ENCODE measurements around the gene KLK12.

Gene KLK12

DNA sequence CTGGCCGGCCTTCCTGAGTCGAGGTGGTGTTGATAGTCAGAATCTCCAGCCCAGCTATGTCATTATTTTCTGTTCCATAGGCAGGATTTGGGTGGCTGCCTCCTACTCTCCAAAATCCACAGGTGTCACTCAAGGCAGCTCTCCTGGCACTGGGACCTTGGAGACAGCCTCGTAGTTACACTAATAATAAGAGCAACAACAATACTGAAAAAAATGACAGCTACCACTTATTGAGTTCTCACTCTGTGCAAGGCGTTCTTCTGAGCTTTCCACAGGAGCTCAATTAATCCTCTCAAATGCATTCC lies 12.2 kb upstream of the KLK12 start:
- DNase-seq (ENCODE audit: low spot score): no peak

DNA sequence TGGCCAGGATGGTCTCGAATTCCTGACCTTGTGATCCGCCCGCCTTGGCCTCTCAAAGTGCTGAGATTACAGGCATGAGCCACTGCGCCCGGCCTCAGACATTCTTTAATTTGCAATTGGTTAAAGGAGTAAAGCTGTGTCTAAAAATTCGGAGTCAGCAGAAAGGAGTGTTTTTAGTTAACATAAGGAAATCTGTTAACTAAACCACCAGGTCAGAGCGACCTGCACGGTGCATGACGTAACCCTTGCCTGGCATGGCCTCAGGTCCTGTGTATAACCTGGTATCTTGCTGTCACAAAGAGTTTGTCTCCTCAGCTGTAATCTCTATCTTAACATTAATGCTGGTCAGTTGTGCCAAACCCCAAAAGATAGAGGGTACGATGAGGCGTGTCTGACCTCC lies 9.5 kb upstream of the KLK12 start:
- DNase-seq (ENCODE audit: low spot score): no peak

DNA sequence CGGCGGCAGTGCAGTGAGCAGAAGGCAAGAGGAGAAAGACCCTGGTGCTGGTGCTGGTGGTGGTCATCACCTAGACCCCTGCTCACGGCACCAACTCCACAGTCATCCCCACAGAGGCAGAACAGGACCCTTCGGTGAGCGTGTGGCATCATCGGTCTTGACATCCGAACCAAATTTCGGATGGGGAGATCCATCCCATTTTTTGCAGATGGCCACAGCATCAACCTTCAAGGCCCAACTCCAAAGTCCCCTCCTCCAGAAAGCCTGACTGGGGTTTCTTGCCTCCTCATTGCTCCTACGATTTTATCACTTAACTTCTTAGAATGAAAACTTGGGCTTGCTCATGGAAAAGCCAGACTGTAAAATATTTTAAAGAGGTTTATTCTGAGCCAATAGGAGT lies 8.7 kb upstream of the KLK12 start:
- DNase-seq (ENCODE audit: low spot score): no peak

DNA sequence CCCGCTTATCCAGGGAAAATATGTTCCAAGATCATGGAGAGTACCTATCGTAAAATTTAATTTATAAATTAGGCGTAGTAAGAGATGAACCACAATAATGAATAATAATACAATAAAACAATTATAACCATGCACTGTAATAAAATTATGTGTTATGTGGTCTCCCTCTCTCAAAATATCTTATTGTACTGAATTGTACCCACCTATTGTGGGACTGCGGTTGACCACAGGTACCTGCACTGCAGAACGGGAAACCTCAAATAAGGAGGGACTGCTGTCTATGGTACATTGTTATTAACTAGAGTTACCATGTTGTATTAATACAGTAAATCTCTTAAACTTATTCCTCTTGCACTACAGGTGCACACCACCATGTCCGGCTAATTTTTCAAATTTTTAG lies 5.3 kb upstream of the KLK12 start:
- no peak for DNase-seq (ENCODE audit: low spot score)

DNA sequence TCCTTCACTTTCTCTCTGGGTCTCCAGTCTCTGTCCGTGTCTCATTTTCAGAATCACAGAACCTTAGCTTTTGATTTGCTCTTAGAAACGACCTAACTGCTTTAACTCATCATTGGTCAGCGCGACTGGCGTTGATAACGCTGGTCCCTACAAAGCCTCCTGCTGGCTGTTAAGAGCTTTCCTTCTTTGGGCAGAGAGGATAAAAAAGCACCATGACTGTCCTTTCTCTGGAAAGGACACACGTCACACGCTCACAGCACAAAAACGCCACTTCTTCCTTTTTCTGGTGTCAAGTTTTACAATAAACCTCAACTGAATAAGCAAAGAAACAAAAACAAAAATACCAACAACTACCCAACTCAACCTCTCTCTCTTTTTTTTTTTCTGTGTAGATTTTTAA lies 1.7 kb upstream of the KLK12 start:
- no peak for DNase-seq (ENCODE audit: low spot score)

DNA sequence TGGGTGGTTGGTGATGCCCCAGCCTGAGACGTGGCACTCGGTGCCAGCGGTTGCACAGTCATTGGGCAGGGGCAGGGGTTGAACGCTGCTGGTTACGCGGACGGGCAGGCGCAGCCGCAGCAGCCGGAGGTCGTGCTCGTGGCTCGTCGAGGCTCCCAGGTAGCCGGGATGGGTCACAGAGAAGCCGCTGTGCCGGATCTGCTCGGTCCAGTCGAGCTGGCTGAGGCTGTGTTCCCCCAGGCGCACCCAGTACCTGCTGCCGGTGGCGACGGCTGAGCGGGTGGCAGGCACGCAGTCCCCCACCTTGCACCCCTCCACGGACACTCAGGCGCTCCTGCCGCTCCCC lies 2.9 kb downstream of the KLK12 start:
- no peak for DNase-seq (ENCODE audit: low spot score)

DNA sequence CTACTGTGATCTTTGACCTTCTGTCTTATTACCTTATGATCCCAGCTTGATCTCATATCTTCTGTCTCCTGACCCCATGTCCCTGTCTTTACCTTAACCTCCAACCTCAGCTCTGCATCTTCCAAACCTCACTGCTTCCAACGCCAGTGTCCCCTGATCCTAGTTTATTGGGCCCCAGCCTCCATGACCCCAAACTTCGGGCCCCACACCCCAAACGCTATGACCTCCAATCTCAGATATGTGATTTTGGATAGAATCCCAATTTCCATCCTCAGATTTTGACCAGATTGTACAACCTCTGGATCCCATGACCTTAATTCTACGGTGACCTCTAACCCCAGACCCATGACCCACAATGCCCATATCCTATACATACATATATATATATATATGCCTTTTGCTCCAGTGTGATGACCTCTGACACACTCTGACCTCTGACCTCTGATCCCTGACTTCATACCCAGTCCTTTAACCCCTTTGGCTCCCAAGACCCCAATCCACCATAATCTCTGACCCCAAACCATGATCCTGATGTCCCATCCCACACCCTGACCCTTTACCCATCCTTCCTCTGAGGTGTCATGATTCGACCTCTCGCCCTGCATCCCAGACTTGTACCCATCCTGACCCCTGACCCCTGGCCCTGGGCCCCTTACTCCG lies 3.5 kb downstream of the KLK12 start:
- no peak for DNase-seq (ENCODE audit: low spot score)

DNA sequence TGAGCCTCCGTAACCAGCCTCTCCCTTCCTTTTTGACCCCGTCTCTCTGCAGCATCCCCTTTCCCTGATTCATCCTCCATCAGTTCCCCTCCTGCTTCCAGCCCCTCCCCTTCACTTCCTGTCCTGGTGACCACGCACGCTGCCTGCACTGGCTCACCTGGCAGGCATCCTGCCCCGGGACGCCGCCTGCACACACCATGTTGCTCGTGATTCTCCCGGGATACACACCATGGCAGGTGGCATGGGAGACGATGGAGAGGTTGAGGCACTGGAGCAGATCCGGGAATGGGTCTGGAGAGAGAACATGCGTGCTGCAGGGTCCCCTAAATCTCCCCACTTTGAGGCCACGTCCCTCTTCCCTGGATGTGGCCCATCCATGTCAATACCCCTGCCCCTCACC lies 4.2 kb downstream of the KLK12 start:
- DNase-seq (ENCODE audit: low spot score): peak; percentile 22

DNA sequence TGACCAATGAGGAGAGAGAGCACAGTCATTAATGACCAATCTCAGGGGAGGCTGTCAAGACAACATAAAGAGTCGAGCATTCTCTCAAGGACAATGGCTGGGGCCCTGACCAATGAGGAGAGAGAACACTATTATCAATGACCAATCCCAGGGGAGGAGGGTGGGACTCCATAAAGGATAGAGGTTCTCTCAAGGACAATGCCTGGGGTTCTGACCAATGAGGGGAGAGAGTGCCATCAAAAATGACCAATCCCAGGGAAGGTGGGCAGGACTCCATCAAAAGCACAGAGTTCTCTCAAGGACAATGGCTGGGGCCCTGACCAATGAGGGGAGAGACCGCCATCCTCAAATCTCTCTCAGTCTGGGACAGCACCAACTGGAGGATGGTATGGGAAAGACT lies 5.1 kb downstream of the KLK12 start:
- no peak for DNase-seq (ENCODE audit: low spot score)

DNA sequence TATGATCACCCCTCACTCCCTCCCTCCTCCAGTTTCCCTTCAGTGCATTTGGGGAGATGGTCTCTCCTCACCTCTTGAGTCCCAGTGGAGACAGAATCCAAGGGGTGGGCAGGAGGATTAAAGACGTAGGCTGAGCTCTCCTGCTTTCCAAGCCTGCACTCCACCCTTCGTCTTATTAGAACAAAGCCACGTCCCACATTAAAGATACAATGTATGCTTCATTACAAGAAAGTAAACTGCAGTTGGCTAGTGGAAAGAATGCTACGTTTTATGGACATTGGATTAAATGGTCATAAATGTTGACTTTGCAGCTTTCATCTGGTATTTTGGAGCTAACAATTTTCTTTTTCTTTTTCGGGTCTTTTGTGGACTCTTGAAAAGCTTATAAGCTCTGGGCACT lies 6.9 kb downstream of the KLK12 start:
- DNase-seq (ENCODE audit: low spot score): peak; percentile 8

DNA sequence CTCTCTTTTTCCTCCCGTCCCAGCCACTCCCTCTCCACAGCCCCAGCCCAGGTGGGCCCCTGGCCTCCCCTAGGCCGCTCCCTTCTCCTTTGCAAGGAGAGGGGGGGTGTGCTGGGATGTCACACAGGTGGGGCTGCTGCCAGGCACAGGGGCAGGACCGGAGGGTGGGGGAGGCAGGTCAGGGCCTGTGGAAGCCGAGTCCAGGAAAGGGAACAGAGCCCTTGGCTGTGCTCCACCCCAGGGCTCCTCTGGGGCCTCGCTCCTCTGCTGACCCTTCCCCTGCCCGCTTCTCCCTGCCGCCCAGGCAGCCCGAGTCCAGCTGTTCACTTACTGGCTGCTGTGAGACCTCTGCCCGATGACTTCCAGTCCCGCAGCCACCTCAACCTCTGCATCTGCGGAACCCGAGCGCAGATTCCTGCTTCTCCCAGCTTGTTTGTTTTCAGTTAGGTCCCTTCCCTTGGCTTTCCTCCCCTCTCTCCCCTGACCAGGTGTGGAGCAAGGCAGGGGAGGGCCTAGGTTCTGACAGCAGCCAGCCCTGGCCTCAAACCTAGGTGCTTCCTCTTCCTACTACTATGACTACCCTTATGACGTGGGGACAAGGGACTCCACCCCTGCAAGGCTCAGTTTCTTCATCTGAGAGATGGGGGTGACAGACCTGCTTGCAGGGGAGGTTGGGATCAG lies 7.5 kb downstream of the KLK12 start:
- peak; percentile 29 for DNase-seq (ENCODE audit: low spot score)

DNA sequence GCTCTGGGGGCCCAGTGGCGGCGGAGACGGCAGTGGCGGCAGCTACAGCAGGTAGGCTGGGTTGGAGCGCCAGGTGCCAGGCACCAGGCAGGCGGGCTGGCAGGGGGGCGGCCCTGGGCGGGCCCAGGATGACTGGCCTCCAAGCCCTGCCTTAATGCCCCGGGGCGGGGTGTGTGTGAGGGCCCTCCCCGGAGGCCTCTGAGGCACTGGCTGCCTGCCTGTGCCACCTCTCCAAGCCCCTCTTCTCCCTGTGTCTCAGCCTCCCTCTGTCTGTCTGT lies 8.3 kb downstream of the KLK12 start, which contains the start of gene KLK11:
Gene KLK11, minus strand, starts transcription at position 63 of the 278 bp plus-strand sequence. CDS start 985 bp downstream, outside the sequence.
- DNase-seq (ENCODE audit: low spot score): peak; percentile 27

DNA sequence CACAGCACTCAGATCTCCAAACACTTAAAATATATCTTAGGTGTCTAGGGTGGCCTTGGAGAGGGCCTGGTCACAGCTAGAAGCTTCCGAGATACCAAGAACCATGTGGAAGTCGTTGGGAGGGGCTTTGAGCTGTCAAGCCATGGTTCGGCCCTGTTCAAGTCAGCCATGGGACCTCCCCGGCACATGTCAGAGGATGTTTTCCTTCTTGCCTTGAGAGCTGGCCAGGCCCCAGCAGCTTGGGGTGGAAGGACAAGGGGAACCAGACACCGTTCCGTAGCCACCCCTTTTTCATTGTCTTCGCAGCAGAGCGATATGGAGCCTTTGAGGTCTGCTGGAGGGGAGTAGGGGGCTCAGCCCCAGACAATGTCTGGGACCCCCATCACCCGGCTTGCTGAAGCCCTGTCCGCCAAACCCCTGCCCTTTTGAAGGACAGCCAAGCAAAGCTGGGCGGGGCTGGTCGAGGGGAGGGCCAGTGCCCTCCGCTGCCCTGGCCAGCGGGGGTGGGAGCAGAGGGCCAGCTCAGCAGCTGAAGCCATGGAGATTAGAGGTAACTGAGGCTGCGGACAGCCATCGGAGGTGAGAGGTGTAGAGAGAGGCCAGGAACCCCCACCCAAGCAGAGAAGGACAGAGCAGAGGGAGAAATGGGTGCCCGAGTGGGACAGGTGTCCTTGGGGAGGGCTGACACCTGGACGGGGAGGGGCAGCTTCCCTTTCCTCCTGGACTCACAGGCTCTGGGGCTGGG lies 8.8 kb downstream of the KLK12 start:
- DNase-seq (ENCODE audit: low spot score): peak; percentile 18

DNA sequence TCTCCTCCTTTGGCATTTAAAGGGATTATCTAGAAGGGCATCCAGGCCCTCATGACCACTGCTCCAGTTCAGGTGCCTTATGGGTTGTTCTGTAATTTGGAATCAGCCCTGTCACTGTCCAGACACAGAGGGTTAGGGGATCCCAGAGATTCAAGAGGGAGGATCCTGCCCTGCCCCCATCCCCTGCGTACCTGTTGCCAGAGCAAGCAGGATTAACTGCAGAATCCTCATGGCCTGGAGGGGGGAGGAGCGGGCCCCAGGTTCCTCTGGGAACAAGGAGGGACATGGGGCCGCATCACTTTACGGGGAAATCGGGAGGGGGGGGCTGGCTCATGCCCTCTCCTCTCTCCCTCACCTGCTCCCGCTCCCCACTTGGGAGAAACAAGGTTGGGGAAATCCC lies 9.4 kb downstream of the KLK12 start:
- peak; percentile 15 for DNase-seq (ENCODE audit: low spot score)

DNA sequence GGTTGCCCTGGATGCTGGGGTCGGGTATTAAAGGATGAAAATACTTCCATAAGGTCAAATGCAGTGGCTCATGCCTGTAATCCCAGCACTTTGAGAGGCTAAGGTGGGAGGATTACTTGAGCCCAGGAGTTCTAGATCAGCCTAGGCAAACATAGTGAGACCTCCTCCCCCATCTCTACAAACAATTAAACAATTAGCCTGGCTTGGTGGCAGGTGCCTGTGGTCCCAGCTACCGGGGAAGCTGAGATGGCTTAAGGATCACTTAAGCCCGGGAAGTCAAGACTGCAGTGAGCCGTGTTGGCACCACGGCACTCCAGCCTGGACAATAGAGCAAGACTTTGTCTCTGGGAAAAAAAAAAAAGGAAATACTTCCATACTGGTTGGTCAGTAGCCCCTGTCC lies 9.9 kb downstream of the KLK12 start:
- DNase-seq (ENCODE audit: low spot score): no peak

DNA sequence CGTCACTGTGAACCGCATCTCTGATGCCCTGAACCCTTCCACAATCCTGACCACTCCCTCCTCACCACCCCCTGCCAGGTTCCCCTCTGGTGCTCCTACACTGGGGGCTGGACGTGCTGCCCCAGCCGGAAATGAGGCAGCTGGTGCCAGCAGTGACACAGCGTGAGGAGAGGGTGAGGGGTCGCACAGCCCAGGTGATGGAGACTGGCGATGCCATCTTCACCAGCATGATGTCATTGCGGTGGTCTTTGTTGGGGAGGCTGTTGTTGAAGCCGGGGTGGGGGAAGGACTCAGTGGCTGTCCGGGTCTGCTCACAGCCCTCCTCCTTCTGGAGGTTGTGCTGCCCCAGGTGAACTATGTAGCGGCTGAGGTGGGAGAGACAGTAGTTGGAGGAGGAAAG lies 10.9 kb downstream of the KLK12 start:
- no peak for DNase-seq (ENCODE audit: low spot score)

DNA sequence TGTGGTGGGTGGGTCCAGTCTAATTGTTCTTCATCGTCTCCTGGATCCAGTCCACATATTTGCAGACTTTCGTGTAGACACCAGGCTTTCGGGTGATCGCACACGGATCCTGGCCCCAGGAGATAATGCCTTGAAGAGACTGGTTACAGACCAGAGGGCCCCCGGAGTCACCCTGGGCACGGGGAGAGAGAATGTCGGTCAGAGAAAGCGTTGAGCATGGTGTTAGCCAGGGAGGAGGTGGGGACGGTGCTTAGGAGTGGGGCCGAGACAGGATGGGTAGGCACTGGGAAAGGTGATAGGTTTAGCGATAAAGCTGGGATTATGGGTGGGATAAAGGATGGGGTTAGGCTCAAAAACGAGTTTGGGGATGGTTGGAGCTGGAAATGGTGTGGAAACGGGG lies 12.3 kb downstream of the KLK12 start:
- DNase-seq (ENCODE audit: low spot score): no peak

DNA sequence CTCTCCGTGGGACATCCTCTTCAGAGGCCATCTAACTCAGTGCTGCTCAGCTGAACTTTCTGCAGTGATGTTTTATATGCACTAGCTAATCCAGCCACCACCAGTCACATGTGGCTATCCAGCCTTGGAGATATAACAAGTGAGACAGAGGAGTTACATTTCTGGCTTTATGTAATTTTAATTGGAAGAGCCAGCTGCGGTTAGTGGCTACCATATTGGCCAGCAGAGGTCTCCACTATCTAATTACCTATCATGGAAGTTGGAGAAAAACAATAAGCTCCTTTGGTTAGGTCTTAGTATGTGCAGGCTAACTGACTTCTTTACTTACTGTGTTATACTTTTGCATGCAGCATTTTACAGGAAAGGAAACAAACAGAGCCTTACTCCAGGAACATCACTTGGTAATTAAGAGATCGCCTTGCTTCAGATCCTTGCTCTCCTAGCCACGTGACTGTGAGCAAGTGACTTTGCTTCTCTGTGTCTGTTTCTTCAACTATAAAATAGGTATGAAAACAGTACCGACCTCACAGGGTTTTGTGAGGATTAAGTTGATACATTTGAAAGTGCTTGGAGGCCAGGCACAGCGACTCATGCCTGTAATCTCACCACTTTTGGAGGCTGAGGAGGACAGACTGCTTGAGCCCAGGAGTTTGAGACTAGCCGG lies 13.7 kb downstream of the KLK12 start:
- DNase-seq (ENCODE audit: low spot score): no peak

DNA sequence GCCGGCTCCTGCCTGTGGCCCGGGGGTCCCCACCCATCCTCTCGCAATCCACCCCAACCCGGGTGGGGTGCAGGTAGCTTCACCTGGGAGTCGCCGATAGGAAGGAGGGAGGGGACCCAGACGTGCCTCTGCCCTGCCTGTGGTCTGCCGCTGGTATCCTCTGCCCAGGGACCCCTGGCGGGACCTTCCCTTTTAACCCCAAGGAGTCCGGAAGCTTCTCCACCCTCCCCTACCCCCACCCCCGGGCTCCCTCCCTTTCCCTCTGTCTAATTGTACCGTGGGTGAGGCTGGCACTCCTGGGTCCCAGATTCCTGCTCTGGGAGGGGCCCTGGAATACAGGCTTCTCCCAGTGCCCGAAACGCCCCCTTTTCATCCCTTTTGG lies 15.3 kb downstream of the KLK12 start, which contains the start of gene KLK10:
Gene KLK10, minus strand, starts transcription at position 166 of the 382 bp plus-strand sequence. CDS start 579 bp downstream, outside the sequence.
- no peak for DNase-seq (ENCODE audit: low spot score)

DNA sequence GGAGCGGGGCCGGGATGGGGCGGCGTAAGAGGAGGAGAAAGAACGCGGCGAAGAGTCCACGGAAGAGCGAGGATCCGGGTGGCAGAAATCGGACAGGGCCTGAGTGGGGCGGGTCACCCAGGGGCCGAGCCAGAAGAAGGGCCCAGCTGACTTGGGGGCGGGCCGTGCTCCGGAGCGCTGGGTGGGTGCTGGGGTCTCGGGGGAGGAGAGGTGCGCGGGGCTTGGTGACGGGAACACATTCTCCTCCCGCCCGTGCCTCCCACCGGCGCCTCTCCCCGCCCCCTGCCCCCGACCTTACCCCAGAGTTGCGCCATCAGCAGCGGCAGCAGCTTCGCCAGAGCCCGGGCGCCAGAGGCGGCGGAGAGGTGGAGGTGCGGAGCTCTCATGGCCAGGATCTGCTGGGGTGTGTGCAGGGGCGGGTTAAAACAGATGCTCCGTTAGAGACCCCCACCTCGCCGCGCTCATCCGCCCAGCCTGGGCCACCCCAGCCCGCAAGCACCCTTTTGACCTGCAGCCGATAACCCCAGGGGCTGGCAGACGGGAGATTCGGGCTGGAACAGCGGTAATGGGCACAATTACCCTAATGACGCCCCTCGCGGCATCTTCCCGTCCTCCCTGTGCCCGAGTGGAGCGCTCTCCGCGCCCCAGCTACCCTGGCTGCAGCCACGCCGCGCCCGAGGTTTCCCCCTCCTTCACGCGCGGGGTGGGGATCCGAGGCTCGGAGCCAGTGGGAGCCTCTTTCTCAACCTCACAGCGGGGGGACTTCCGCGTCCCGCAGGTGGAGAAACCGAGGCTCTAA lies 15.9 kb downstream of the KLK12 start:
- DNase-seq (ENCODE audit: low spot score): no peak

DNA sequence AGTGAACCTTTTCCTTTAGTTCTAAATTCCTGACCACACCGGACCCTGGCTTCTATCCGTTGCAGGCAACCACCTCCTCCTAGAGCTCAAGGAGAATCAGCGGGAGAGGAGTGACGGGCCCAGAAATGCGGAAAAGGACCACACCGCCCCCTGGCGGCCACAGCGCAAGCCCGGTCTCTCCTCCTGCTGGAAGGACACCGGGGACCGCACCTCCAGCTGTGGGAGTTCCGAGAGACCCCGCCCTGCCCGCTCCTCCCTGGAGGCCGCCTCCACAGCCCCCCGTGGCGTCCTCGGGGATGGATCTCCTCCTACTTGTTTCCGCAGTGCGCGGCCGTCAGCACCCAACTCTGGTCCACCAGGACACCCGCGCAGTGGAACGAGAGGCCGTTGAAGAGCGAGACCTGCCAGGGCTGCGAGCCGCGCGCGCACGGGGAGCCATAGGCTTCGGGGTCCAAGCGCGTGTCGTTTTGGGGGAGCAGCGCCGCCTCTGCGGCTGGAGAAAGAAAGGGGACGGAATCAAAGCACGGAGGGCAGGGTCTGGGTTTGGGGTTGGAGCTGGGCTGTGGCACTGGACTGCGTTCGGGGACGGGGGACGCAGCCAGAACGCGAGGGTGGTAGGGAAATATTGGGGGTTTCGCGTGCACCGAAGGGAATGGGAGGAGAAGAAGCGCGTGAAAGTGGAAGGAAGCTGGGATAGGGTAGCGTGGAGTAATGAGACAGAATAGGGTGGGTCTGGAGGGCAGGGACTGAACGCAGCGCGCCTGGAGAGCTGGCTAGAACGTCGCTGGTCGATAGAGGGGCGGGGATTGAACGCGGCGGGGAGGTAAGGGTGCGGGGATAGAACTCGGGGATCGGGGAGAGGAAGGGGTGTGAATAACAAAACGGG lies 17.8 kb downstream of the KLK12 start:
- DNase-seq (ENCODE audit: low spot score): peak; percentile 77
